HG03097 (cell line): ENCODE measurements around the gene ARFIP1.
"Not testable (repeated sequence)": the region's sequence is repeated elsewhere in the genome, so short reads cannot be mapped to it uniquely, and the experiment has no call there.

Experiments used
- ATAC-seq: cut with Tn5 transposase; IDR thresholded peaks from one replicate; pipeline ENCODE4 v1.9.1; 2021; ENCODE audit not compliant: unreplicated experiment, low FRiP score

The ARFIP1 gene

DNA sequence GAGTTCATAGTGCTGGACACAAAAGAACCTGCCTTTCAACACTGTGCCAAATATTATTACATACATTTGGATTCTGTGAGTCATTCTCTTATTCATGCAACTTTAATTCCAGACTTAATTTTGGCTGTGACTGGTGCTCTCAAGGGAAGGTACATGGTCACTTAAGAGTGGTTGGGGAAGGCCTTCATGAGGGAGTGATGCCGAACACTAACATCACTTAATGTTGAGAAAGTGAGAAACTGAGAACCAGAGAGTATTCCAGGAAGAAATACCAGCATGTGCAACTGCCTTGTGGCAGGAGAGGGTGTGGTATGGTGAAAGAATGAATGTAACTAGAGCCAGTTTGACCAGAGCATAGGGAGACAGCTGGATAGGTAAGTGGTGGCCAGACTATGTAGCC is 114.9 kb downstream of the ARFIP1 start:
- no peak for ATAC-seq

DNA sequence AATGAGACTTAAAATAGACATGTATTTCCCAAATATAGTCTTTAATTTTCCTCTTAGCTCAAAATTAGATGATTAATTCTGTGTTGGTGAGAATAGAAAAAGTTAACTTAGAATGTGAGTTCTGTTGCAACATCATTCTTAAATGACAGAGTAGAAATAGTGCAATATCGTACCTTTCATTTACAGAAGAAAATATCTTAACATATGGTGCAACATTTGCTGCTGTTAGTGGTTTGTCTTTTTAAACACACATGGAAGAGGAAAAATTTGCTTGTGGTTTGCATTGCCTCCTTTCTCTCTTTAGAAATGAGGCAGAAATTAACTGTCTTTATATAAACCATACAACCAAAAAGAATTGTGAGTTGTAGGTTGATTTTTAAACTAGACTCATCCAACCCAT is 117.1 kb downstream of the ARFIP1 start:
- no peak for ATAC-seq

DNA sequence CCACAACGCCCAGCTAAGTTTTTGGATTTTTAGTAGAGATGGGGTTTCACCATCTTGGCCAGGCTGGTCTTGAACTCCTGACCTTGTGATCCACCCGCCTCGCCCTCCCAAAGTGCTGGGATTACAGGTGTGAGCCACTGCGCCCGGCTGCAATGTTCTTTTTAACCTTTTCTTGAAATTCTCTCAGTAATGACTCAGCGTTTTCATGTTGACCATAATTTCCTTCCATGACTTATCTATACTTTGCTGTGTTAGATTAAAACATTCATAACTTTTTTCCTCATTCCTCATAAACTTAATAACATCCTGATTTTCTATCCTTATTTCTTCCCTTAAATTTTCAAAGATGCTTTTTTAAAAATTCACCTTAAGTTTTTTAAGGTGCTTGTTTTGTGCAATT is 118.4 kb downstream of the ARFIP1 start:
- not testable (repeated sequence) for ATAC-seq

DNA sequence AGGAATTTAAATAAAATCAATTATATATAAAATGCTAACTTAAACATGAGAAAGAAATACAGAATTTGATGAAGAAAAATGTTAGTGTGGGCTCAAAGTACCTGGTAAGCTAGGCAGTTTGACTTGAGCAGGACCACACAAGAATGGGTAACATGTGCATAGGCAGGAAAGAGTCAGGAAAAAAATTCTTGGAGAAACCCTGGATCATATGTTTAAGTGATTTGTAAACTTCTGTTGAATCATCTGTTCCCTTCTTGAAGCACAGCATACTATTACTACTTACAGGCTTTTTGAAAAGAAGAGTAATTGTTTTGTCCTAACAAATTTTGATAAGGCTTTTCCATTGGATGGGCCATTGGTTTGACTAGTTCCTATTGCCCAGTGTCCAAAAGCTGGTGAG is 118.9 kb downstream of the ARFIP1 start:
- ATAC-seq, result no peak

DNA sequence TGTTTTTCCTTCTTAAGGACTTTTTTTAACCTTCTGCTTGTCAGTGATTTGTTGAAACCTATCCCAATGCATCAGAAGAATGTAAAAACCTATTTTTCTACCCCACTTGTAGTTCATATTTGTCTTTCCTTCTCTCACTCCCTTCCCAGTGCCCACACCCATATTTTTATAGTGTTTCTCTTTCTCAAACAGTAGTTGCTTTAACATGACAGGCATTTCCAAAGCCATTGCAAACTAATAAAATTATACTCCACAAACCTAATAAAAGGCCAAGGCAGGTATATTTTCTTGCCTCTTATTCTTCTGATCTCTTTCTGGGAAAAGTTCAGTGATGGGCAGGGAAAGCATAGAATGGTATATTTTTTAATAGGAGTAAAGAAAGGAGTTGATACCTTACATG is 120.6 kb downstream of the ARFIP1 start:
- ATAC-seq, result no peak

DNA sequence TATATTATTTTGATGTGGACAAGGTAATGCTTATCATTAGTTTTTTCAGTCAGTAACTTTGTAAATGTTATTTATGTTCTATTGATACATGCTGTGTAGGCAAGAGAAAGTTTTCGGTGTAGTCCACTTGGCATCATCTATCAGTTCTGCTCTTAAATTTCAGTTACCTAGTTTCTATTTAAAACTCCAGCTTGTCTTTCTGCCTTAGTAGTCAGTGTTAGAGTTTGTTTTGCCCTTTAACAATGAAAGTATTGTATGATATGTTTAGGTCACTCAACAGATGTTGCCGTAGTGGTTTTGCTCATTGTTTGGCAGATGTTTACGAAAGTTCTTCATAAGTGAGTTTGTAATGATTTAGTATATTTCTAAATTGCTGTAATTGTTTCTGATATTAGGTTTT is 121.5 kb downstream of the ARFIP1 start:
- no peak for ATAC-seq

DNA sequence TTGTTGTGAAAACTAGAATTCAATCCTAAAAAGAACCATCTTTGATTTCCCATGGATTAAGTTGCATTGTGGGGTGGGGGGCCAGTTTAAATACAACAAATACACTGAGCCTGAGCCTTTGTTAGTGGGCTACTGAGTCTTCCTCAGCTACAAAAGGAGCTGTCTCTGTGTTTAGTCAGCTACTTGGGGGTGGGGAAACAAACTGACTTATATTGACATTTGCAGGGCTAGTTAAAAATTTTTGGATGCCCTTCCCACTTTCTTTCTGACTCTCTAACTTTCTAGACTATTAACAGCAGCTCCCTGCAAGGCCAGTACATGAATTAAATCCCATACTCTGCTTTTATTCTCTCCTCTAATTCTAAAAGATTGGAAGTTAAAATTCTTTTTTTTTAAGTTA is 123.9 kb downstream of the ARFIP1 start:
- no peak for ATAC-seq

DNA sequence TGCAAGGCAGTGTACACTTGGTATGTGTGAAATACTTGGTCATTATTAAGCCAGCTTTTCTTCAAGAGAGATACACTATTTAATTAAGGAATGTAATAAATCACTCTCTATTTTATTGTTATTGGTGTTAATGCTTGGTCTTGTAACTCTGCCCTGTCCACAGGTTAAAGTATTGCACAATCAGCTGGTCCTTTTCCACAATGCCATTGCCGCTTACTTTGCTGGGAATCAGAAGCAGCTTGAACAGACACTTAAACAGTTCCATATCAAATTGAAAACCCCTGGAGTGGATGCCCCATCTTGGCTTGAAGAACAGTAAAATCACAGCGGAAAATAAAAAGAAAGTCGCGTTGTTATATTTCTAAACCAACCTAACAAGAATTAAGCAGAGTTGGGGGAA is 130.1 kb downstream of the ARFIP1 start:
- ATAC-seq, result no peak

DNA sequence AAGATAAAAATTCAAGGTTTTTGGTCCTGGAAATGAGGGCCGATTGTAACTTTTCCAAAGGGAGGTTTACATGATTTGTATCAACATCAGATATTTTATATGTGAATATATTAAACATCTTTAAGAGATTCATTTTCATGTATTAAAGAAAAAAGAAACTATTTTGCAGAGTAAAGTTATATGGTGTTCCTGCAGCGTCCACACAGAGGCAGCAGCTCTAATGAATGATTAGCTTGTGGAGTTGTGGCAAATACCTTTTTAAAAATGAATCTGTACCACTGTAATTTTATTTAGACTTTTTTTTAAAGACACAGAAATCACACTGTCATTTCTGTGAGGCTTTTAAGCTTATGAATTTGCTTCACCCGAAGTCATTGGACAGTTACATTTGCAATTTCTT is 130.8 kb downstream of the ARFIP1 start:
- no peak for ATAC-seq

DNA sequence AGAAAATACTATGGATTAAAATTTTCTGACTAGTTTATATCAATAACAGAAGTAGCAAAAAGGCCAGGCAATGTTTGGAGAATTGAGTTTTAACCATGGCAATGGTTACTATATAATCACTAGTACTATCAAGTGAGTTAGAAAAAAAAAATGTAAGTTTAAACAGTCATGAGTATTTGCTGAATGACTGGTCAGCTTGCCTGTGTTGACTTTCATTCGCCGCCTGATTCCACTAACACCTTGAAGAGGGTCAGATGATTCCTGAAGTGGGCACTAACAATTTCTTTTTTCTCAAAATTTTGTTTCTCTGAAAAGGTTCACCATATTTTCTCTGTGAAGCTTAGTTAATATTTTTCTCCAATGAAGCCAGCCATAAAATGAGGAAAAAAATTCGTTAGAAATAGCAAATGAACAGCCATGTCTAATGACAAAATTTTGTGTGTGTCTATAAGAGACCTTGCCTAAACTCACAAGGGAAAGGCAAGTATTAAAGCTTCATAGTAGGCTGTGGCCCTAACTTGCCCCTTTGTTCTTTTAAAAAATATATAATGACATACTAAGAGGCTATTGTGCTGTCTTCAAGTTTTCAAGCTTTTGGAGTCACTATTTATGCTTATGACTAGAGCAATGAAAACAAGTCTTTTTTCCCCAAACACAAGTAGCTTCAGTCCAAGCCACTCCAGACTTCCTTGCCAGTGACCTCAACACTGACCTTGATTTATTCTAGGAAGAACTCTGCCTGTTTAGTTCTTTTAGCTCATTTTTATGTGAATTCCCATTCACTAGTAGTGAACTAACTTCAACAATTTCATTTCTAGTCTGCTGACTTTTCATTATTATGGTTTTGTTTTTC is 138.0 kb downstream of the ARFIP1 start:
- ATAC-seq, result no peak

DNA sequence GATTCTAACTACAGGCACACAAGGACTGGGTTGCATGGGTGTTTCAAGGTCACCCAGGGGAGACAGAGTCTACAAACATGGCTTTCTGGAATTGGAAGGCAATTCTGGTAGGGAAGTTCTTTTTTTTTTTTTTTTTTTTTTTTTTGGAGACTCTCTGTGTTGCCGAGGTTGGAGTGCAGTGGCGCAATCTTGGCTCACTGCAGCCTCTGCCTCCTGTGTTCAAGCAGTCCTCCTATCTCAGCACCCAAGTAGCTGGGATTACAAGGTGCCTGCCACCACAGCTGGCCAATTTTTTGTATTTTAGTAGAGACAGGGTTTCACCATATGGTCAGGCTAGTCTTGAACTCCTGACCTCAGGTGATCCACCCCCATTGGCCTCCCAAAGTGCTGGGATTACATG is 140.1 kb downstream of the ARFIP1 start:
- ATAC-seq, result no peak

DNA sequence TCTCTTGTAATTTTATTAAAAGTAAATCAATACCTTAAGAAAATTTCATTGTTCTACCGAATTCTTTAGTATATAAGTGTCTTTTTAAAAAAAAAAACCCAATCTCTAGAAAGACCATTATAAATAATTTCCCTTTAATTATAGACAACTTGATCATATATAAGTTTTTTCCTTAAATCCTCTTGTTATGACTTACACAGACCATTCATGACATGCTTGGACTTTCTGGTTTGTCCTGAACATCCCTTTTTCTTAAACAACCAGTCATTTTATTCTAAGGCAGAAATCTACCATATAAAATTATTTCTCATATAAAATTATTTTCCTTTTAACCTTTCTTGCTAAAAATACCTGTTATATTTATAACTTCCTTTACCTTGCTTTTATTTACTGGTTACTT is 141.0 kb downstream of the ARFIP1 start:
- no peak for ATAC-seq

DNA sequence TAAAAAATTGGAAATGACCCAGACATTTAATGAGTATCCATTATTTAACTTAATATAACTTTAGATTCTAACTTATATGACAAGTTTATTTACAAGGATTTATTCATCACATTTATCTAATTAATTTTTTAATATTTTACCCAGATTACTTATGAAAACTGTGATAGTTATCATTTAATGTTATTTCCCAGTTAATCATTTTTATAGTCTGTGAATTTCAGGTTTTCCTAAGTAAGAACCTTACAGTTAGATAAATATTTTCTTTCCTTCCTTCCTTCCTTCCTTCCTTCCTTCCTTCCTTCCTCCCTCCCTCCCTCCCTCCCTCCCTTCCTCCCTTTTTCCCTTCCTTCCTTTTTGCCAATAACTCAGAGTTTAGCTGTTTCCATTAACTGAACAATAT is 141.5 kb downstream of the ARFIP1 start:
- no peak for ATAC-seq

DNA sequence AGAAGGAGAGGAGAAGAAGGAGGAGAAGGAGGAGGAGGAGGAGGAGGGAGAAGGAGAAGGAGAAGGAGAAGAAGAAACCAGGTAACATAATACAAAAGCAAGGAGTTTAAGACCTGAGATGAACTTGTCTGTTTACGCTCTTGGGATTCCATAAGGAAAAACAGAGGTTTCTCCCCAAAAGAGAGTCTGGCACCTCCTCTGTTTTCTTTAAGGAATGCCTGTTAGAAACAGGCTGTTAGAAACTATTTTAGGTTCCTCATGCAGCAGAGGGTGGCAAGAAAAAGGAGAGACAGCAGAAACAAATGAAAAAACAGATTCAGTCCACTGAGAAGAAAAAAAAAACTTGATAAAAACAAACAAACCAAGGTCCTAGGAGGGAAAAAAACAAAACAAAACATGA is 146.1 kb downstream of the ARFIP1 start:
- ATAC-seq, result no peak

DNA sequence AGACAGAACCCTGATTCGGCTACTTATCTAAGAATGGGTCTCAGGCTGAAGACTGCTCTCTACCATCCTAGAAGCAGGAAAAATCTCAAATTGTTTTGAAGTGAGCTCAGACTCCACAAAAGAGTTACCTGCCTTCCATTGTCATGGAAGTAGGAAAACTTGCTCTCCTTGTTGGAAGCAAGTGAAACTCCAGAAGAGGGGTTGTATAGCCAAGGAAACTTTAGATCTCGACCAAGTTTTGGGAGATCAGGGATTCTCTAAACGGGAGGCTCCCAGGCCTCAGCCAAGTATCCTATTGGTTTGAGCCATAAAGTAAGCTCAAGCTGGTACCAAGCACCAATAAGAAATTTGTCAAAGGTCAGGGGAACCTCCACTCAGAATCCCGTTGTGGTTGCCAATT is 147.2 kb downstream of the ARFIP1 start:
- ATAC-seq, result no peak

DNA sequence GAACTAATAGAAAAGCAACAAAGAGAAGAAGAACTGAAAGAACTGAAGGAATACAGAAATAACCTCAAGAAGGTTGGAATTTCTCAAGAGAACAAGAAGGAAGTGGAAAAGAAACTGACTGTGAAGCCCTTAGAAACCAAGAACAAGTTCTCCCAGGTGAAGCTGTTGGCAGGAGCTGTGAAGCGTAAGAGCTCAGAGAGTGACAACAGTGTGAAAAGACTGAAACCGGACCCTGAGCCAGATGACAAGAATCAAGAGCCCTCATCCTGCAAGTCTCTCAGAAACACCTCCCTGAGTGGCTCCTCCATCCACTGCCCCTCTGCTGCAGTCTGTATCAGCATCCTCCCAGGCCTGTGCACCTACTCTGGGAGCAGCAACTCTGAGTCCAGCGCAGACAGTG is 148.0 kb downstream of the ARFIP1 start:
- ATAC-seq, result no peak

DNA sequence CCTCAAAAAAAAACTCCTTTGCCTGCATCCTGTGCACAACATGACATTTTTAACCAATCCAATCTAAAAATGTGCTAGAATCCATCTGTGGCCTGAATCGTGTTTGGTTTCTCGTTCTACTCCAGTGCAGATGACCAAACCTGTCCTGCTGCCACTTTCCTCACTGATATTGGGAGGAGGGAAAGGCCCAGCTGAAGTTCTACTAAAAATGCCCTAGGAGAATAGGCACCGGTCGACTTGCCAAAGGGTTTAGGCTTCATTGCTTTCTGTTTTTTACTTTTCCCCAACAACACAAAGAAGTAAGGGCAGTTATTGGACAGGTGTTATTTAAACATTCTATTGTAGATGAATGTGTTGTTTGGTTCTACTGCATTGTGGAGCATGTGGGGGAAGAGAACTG is 148.5 kb downstream of the ARFIP1 start:
- no peak for ATAC-seq

DNA sequence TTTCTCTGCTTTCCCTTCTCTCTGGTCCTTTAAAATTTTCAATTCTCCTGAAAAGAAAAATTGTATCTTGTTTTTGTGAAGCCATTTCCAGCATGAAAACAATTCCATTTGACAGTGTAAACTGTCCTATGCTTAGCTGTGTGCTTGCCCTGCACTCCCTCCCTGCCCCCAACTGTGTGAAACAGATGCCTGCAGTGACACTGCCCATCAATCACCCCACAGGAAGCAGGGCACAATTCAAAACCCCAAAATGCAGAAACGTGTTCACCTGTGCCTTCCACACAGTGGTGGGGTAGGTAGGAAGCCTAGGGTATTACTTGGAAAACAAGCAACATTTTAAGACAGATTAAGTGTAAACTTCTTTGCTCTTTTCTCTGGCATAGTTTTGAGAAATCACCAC is 150.1 kb downstream of the ARFIP1 start:
- ATAC-seq, result no peak

DNA sequence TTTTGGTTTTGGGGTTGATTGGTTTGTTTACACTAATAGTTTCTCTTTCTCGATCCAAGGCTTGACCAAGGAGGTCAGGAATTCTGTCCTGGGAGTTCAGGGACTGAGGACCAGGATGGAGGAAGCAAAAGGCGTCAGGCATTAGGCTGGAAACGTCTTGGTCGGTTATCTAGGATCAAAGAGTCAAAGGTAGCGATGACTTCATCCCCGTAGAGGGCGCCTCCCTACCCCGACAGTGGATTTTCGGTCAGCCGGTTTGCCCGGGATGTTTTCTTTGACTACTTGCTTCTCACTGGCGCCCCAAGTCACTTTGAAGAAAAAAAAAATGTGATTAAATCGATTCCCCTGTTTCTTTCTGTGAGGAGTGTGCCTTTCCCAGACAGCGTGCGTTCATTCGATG is 155.4 kb downstream of the ARFIP1 start:
- no peak for ATAC-seq

DNA sequence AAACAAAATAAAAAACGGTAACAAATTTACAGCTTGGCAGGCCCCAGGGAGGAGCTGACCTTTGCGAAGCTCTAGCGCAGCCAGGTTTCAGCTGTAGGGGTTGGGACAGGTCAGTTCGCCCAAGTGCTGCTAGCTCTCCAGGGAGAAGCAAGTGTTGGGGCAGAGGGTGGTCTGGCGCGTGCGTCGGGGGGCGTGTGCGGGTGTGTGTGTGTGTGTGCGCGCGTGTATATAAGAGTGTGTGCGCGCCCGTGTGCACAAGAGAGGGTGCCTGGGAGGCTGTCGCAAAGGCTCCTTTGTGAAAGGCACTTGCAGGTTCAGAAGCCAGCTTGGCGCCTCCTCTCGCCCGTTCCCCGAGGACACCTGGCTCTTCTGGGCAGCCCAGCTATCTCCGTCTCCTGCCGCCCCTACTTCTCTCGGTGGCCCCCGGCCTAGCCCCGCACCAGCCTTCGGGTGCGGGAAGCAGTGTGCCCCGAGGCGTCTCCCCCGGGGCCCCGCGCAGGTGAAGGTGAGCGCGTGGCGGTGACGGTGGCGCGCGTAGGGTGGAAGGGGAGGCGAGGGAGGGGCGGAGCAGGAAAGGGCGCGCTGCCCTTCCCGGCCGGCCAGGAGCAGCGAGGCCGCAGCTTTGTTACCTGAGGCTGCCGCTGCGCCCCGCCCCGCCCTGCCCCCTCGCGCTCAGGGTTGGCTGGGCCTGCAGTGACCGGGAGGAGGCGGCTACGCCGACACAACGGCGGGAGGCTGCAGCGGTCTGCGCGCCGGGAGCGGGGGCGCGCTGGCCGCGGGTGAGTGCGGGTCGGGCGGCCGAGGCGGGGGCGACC is 156.1 kb downstream of the ARFIP1 start, which contains the start of gene FHDC1:
Gene FHDC1, plus strand, starts transcription at position 693 of the 815 bp plus-strand sequence. CDS start 6,735 bp downstream, outside the sequence.
- ATAC-seq, result no peak

DNA sequence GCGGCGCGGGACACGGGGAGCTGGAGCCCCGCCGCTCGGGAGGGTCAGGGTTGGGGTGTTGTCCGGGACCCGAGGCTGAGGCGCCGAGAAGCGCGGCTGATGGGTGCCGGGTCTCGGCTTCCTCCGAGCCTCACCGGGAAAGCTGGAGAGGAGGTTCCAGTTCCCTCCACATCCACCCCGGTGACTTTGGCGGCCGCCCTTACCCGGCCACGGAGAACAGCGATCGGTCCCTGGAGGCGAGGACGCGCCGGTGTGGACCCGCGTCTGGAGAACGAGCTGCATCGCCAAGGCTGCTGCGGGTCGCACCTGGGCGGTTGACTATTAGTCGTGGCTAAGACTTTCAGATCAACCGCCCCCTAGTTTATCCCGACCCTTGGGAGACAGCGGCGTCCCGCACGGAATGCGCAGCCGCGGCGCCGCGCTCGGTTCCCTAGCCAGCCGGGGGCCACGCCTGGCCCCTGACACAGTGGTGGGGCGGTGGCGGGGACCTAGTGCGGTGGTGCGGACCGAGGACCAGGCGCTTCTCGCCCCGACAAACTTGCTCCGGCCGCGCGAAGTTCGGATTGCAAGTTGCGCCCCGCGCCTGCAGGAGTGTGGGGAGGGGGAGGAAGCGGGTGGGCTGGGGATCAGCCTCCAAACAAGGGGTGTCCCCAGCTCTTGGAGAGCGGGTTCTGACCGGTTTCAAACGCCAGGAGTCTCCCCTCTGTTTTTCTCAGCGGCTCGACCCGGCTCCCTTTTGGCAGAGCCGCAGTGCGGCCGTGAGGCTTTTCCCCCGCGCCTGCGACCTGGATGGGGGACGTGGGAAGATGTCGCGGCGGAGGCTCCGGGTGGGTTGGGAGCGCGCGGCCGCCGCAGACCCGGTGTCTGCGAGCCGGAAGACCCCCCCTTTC is 156.9 kb downstream of the ARFIP1 start:
- no peak for ATAC-seq
